VCaP (cell line): Measurements from ENCODE around the gene GLYAT.
"Not testable (repeated sequence)": the region's sequence is repeated elsewhere in the genome, so short reads cannot be mapped to it uniquely, and the experiment has no call there.

Experiments used
- H3K27ac ChIP-seq: fragments of 450-650 bp; 2 replicates; pipeline ENCODE4 v1.5.1; 2017
- TF ChIP-seq, protein P1 (sequence below): fragments of 450-650 bp; conservative IDR thresholded peaks from 2 replicates; pipeline ENCODE4 v1.5.1; 2017; ENCODE audit warnings: mild to moderate bottlenecking, moderate library complexity

GLYAT gene

DNA sequence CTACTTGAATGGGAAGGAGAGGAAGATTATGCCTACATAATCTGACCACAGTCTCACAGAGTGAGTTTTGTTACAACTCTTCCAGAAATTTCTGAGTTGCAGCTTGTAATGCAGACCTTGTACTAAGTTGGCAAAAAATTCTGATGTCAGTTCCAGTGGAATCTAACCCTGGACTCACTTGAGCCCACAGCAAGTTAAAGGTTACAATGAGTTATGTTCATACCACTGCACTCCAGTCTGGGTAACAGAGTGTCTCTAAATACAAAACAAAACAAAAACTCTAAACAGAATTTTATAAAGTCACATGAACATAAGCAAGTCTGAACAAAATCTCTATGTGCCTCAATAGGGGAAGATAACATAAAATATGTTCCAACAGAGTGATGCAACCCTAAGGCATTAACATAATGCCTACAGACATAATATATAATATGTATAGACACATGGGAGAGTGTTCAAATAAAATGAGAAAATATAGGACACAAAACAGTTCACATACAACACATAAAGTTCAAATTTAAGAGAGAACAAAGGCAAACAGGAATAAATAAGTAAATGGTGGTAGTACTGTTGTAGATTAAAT, 1.1 kb downstream of the GLYAT start:
- H3K27ac ChIP-seq = no peak overlapping the region

DNA sequence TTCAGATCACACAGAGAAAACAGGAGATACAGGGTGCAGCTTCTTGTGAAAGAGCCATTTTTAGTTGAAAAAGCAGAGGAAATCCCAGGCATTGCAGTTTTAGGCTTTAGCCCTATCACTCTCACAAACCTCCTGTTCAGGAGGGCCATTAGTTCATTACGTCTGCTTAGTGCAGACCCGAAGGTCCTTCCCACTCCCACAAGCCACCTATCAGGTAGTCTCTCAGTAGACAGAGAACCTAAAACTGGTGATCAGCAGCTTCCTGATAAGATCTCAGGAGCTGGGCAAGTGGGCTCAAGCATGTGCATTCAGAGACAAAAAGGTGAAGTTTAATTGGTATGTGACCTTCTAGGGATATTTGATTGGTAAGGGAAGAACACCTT, 4.3 kb downstream of the GLYAT start:
- TF ChIP-seq, protein P1, sequence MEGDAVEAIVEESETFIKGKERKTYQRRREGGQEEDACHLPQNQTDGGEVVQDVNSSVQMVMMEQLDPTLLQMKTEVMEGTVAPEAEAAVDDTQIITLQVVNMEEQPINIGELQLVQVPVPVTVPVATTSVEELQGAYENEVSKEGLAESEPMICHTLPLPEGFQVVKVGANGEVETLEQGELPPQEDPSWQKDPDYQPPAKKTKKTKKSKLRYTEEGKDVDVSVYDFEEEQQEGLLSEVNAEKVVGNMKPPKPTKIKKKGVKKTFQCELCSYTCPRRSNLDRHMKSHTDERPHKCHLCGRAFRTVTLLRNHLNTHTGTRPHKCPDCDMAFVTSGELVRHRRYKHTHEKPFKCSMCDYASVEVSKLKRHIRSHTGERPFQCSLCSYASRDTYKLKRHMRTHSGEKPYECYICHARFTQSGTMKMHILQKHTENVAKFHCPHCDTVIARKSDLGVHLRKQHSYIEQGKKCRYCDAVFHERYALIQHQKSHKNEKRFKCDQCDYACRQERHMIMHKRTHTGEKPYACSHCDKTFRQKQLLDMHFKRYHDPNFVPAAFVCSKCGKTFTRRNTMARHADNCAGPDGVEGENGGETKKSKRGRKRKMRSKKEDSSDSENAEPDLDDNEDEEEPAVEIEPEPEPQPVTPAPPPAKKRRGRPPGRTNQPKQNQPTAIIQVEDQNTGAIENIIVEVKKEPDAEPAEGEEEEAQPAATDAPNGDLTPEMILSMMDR = no peak

More for the DNA sequence above, 1.1 kb downstream of the GLYAT start:
- TF ChIP-seq, protein P1 = no peak

DNA sequence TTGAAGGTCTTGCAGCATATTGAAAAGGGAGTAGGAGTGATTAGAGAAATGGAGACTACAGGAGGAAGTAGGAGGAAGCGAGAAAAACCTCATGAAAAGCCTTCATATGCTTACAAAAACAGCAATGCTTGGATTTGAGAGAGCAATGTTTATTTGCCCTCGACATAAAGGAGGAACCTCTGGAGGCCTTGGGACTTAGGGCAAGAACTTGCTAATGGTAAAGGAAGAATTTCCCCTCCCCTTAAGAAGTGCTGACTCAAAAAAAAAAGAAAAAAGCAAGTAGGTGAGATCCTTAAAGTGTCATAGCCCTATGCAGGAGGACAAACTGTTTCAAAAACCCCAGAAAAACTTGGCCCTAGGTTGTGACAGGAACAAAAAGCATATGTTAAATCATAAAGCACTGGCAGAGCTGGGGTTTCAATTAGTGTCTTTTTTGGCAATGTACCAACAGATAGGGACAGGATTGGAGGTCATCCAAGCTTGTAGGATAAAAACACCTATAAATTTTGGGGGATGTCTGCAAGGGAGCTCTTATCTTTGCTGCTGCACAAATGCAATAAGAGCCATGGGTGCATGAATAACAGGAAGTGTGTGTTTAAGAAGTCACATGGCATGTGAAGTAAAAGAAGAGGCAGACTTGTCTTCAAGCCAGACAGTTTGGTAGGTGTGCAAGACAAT, 4.9 kb downstream of the GLYAT start:
- peak overlapping the region; percentile 89 for H3K27ac ChIP-seq
- TF ChIP-seq, protein P1 = no peak

More for the DNA sequence above, 4.3 kb downstream of the GLYAT start:
- peak overlapping the region; percentile 89 for H3K27ac ChIP-seq

DNA sequence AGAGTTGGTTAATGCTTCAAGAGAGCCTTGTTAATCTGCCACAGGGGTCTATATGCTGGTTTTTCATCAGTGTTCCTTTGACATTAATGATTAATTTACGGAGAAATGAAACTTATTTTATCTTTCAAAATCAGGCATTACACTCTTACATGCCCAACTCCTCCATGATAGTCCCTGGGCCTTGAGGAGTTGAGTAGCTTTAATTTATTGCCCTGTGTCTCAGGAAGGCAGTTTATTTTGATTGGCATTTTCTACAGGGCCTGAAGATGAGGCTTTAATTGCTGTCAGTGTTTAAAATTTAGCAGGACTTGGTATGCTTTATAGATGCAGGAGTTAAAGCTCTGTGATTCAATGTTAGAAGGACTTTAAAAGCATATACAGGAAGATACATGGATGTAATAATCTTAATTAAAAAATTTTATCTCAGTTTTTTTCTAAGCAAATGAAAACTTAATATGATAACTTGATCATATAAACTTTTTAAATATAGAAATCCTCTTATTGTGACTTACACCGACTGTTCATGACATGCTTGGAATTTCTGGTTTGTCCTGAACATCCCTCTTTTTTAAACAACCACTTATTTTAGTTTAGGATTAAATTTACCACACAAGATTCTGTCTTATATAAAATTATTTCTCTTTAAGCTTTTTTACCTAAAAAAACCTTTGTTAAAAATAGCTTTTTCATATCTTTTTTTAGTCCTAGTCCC, 12.2 kb downstream of the GLYAT start:
- no peak overlapping the region for H3K27ac ChIP-seq
- TF ChIP-seq, protein P1 = no peak

DNA sequence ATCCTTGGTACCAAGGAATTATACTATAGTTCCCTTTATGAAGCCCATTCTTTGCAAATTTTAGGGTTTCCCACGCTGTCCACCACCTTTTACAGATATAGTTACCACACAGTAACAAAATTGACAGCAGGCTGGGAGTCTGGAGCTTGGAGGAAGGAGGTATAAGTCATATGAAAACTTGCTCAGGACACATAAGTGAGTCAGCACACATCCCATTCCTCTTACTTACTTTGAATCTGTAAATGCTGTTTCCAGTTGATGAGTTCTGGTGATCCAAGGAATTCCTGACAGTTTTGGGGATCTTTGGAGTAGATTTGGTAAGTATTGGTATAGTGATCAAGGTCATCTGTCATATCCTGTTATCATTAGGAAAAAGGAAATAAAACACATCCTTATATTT, 19.2 kb downstream of the GLYAT start:
- TF ChIP-seq, protein P1 = no peak
- H3K27ac ChIP-seq = no peak overlapping the region

DNA sequence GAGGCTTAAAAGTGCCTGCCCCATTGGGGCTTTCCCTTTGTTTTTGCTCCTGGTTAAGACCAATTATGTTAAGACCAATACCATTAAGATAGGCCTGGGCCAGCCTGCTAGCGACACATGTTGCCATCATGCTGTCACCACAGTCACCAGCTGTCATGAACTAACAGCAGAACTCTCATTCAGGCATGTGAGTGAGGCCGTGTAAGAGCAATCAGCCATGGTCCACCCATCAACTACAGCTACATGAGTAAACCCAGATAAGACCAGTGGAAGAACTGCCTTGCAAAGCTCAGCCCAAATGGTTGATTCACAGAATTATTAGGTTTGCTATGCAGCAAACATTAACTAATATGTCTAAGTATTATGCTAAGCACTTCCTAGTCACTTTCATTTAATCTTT, 19.9 kb downstream of the GLYAT start:
- TF ChIP-seq, protein P1 = no peak

DNA sequence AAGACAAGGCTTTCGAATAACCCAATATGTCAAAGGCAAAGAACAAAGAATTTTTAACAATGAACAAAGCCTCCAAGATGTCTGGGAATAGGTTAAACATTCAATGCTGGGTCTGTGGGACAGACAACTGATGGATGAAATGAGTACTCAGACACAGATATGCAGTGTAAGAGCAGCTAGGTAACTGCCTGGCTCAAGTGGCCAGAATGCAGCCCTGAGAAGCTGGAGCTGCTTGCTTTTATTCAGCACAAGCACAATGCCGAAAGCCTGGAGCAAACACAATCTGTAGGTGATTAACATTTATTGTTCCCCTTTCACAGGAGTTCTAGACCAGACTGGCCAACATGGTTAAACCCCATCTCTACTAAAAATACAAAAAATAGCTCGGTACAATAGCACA, 24.0 kb downstream of the GLYAT start:
- TF ChIP-seq, protein P1 = no peak
- no peak overlapping the region for H3K27ac ChIP-seq

More for the DNA sequence above, 19.9 kb downstream of the GLYAT start:
- no peak overlapping the region for H3K27ac ChIP-seq

DNA sequence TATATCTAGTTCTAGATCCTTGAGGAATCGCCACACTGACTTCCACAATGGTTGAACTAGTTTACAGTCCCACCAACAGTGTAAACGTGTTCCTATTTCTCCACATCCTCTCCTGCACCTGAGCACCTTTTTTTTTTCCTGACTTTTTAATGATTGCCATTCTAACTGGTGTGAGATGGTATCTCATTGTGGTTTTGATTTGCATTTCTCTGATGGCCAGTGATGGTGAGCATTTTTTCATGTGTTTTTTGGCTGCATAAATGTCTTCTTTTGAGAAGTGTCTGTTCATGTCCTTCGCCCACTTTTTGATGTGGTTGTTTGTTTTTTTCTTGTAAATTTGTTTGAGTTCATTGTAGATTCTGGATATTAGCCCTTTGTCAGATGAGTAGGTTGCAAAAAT, 34.9 kb downstream of the GLYAT start:
- not testable (repeated sequence) for H3K27ac ChIP-seq
